Ovary (tissue), 9 donors: ENCODE results near the gene ZDHHC1. TPM values are rescaled to one million over a fixed set of nuclear protein-coding genes. Genes with fewer than 3 reads are reported as not detected.
"Not testable (repeated sequence)": the region's sequence is repeated elsewhere in the genome, so short reads cannot be mapped to it uniquely, and the experiment has no call there.

Experiments used
- DNase-seq, 5 donors: peaks; one replicate each; pipeline ENCODE4 v3.0.0-alpha.2; 2019 to 2020
- H3K27ac ChIP-seq, 2 donors: fragments of 200-600 bp; one replicate each; pipeline versions ENCODE4 v1.5.1 to v1.8.0; 2019 to 2022
- H3K27me3 ChIP-seq: fragments of 200-600 bp; one replicate; pipeline ENCODE4 v1.8.0; 2022
- H3K36me3 ChIP-seq: fragments of 200-600 bp; sonication (generic); one replicate; pipeline ENCODE4 v1.5.1; 2019
- H3K4me1 ChIP-seq: one replicate; pipeline ENCODE4 v1.8.1; 2013; ENCODE audit warnings: mild to moderate bottlenecking, moderate library complexity; ENCODE audit not compliant: insufficient read depth
- H3K4me3 ChIP-seq: fragments of 200-600 bp; sonication (generic); one replicate; pipeline ENCODE4 v1.5.1; 2017
- H3K9me3 ChIP-seq, 2 donors: fragments of 200-600 bp in 1 of 2; sonication (generic) in 1 of 2; one replicate each; pipeline versions ENCODE4 v1.5.1 to v1.8.1; 2013 to 2019; ENCODE audit warnings: mild to moderate bottlenecking in 1 of 2, moderate library complexity in 1 of 2
- CTCF ChIP-seq, 3 donors: fragments of 450-650 bp in 2 of 3; fragments of 200-600 bp in 1 of 3; IDR thresholded peaks; one replicate each; pipeline versions ENCODE4 v1.5.1 to v1.8.0; 2016 to 2022; ENCODE audit warnings: antibody characterized with exemption in 3 of 3, mild to moderate bottlenecking in 1 of 3
- EP300 ChIP-seq: sonication (generic); formaldehyde crosslinking; IDR thresholded peaks from one replicate; pipeline ENCODE4 v1.6.1; 2017; ENCODE audit warnings: antibody characterized with exemption
- POLR2A ChIP-seq: fragments of 450-650 bp; IDR thresholded peaks from one replicate; pipeline ENCODE4 v1.6.1; 2017; ENCODE audit warnings: antibody characterized with exemption, mild to moderate bottlenecking, moderate library complexity
- WGBS, 3 donors: extraction: QIAGEN DNeasy Blood & Tissue Kit in 1 of 3; methylation state at CpG; one replicate each; pipeline versions ENCODE4 v1.1.5 to v1.1.7; 2013 to 2017; 5-methylcytosine and 5-hydroxymethylcytosine counted together
- intact Hi-C, 4 donors: fragments of 100-400 bp; cut with DNase I; formaldehyde crosslinking; loops; one replicate each; pipeline versions ENCODE4 v1.11.0 to v1.15.1; 2022 to 2023
- polyA plus RNA-seq, 2 donors: library from polyadenylated mRNA; stranded (reverse); fragments of 200-250 nt in 1 of 2; fragments of 350-450 nt in 1 of 2; fragmentation: Illumina TruSeq in 1 of 2; extraction: RNeasy Lipid Tissue Mini Kit (QIAGEN cat#74804) in 1 of 2; gene quantifications; one replicate each; pipeline ENCODE4 v1.2.3, GENCODE V29; 2013 to 2014
- total RNA-seq, 7 donors: library from RNA; depleted of rRNA in 2 of 7; stranded (reverse); fragments of >200 nt in 2 of 7; fragmentation: NEBNext Ultra II Directional in 3 of 7; extraction: Animal tissue kit (Norgen Biotek cat#: 25700) in 3 of 7; gene quantifications; one replicate each; pipeline versions ENCODE4 v1.1.0 to v1.2.4, GENCODE V29; 2016 to 2023
- donor health status: DM: no; HTN: no; CAD: no; lungs with moderate emphysema.
- donor health status: DM: no; HTN: no; CAD: no.
- donor health status: Bipolar disorder and iron deficiency.
- donor health status: DM: yes; HTN: yes; CAD: no.
- donor health status: DM: no; HTN: no; CAD: no.
- donor health status: DM: yes; HTN: yes; CAD: no.

ZDHHC1 gene
- total and polyA plus RNA-seq, 9 donors, result 1.4 to 45.5 (median 21.9) TPM

- Histone ChIP-seq H3K4me1 (no peaks in the 10 kb centered on the region), H3K27me3 (no peaks in the 10 kb centered on the region), H3K36me3 (no peaks in the 10 kb centered on the region), H3K27ac (no peak overlapping the region), H3K4me3 (no peak overlapping the region), H3K9me3 (no peaks in the 10 kb centered on the region)
- TF ChIP-seq POLR2A (no peak), CTCF (IDR thresholded peaks at IDR 0.05) (peak in 2 of 3 donors; percentile 18 to 37)
- intact Hi-C loops, result no loop called here
- no peak for DNase-seq
Observed at GRCh38 chr16:67372664-67373063, 43.6 kb downstream of the ZDHHC1 start.

- H3K4me3 ChIP-seq, result no peak overlapping the region
- H3K4me1 ChIP-seq, result no peaks in the 10 kb centered on the region
- no peaks in the 10 kb centered on the region for H3K36me3 ChIP-seq
- H3K9me3 ChIP-seq, result no peaks in the 10 kb centered on the region
- WGBS, 3 donors, result 85 to 89% (median 87%) methylated on average over 4 of the region's 4 CpGs
- no peak for DNase-seq
- TF ChIP-seq EP300 (no peak), POLR2A (no peak), CTCF (IDR thresholded peaks at IDR 0.05) (no peak)
- no peaks in the 10 kb centered on the region for H3K27me3 ChIP-seq
- H3K27ac ChIP-seq, result no peak overlapping the region
- intact Hi-C loops, result no loop called here
Observed at GRCh38 chr16:67370661-67371060, 45.6 kb downstream of the ZDHHC1 start.

- intact Hi-C loops, result no loop called here
- Histone ChIP-seq H3K27ac (no peak overlapping the region), H3K9me3 (no peaks in the 10 kb centered on the region), H3K27me3 (no peaks in the 10 kb centered on the region), H3K36me3 (no peaks in the 10 kb centered on the region), H3K4me1 (no peaks in the 10 kb centered on the region), H3K4me3 (no peak overlapping the region)
- TF ChIP-seq POLR2A (no peak), CTCF (IDR thresholded peaks at IDR 0.05) (no peak), EP300 (no peak)
- DNase-seq, result no peak
Observed at GRCh38 chr16:67364600-67365235, 51.6 kb downstream of the ZDHHC1 start.

- 46 to 55% (median 53%) methylated on average over 3 of the region's 3 CpGs for WGBS, 3 donors
- DNase-seq, result no peak
- Histone ChIP-seq H3K27ac (no peak overlapping the region), H3K4me1 (no peaks in the 10 kb centered on the region), H3K9me3 (no peaks in the 10 kb centered on the region), H3K36me3 (no peaks in the 10 kb centered on the region), H3K27me3 (no peaks in the 10 kb centered on the region), H3K4me3 (no peak overlapping the region)
- intact Hi-C loops, result no loop called here
- TF ChIP-seq POLR2A (no peak), CTCF (IDR thresholded peaks at IDR 0.05) (no peak), EP300 (no peak)
Observed at GRCh38 chr16:67361038-67361437, 55.2 kb downstream of the ZDHHC1 start.

- H3K9me3 ChIP-seq, intact Hi-C loops, H3K4me3 ChIP-seq, H3K27ac ChIP-seq, DNase-seq, H3K4me1 ChIP-seq, H3K36me3 ChIP-seq, H3K27me3 ChIP-seq: not testable (repeated sequence)
- WGBS, 3 donors, result 93 to 97% (median 94%) methylated on average over 8 of the region's 8 CpGs
Observed at GRCh38 chr16:67359540-67360269, 56.6 kb downstream of the ZDHHC1 start.
